ENCODE measurements around the gene NEDD4L.

- TF ChIP-seq, protein P1, sequence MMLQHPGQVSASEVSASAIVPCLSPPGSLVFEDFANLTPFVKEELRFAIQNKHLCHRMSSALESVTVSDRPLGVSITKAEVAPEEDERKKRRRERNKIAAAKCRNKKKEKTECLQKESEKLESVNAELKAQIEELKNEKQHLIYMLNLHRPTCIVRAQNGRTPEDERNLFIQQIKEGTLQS (IDR thresholded peaks at IDR 0.05), result no peak
- TF ChIP-seq JUND (IDR thresholded peaks at IDR 0.05) (no peak), CTCF (IDR thresholded peaks at IDR 0.05; ENCODE audit: low read depth, low read length, missing input control) (no peak), FOXA2 (IDR thresholded peaks at IDR 0.05) (no peak), YY1 (IDR thresholded peaks at IDR 0.05) (no peak), TAF1 (conservative IDR thresholded peaks at IDR 0.05) (no peak), SP1 (IDR thresholded peaks at IDR 0.05) (no peak), GABPA (IDR thresholded peaks at IDR 0.05 in 1 of 2, conservative IDR thresholded peaks at IDR 0.05 in 1 of 2) (no peak), RAD21 (IDR thresholded peaks at IDR 0.05) (no peak), EGR1 (IDR thresholded peaks at IDR 0.05; ENCODE audit: low read depth in 2 of 2) (no peak), HNF4G (IDR thresholded peaks at IDR 0.05) (no peak), ZBTB33 (IDR thresholded peaks at IDR 0.05) (no peak)
- TF ChIP-seq, protein P2, sequence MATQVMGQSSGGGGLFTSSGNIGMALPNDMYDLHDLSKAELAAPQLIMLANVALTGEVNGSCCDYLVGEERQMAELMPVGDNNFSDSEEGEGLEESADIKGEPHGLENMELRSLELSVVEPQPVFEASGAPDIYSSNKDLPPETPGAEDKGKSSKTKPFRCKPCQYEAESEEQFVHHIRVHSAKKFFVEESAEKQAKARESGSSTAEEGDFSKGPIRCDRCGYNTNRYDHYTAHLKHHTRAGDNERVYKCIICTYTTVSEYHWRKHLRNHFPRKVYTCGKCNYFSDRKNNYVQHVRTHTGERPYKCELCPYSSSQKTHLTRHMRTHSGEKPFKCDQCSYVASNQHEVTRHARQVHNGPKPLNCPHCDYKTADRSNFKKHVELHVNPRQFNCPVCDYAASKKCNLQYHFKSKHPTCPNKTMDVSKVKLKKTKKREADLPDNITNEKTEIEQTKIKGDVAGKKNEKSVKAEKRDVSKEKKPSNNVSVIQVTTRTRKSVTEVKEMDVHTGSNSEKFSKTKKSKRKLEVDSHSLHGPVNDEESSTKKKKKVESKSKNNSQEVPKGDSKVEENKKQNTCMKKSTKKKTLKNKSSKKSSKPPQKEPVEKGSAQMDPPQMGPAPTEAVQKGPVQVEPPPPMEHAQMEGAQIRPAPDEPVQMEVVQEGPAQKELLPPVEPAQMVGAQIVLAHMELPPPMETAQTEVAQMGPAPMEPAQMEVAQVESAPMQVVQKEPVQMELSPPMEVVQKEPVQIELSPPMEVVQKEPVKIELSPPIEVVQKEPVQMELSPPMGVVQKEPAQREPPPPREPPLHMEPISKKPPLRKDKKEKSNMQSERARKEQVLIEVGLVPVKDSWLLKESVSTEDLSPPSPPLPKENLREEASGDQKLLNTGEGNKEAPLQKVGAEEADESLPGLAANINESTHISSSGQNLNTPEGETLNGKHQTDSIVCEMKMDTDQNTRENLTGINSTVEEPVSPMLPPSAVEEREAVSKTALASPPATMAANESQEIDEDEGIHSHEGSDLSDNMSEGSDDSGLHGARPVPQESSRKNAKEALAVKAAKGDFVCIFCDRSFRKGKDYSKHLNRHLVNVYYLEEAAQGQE (IDR thresholded peaks at IDR 0.05), result no peak
- TF ChIP-seq, protein P3, sequence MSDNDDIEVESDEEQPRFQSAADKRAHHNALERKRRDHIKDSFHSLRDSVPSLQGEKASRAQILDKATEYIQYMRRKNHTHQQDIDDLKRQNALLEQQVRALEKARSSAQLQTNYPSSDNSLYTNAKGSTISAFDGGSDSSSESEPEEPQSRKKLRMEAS (IDR thresholded peaks at IDR 0.05), result no peak
Observed at GRCh38 chr18:58227361-58227930, 183.4 kb downstream of the NEDD4L start.

Measured in liver (tissue), 3 donors.